Spinal cord (tissue), 10 donors: ENCODE measurements around the gene ETNK1. TPM values are rescaled to one million over a fixed set of nuclear protein-coding genes. Genes with fewer than 3 reads are reported as not detected.
"Not testable (repeated sequence)": the region's sequence is repeated elsewhere in the genome, so short reads cannot be mapped to it uniquely, and the experiment has no call there.

Source experiments
- DNase-seq, 6 donors: peaks; one replicate each; pipeline versions ENCODE4 v3.0.0 to v3.0.0-alpha.2; 2013 to 2015; ENCODE audit warnings: low spot score in 6 of 6, low read depth in 4 of 6
- H3K27ac ChIP-seq: one replicate; pipeline ENCODE4 v1.5.1; 2013; ENCODE audit warnings: low read depth, low read length, control low read depth
- H3K27me3 ChIP-seq: one replicate; pipeline ENCODE4 v1.6.1; 2013; ENCODE audit warnings: low read length; ENCODE audit not compliant: control insufficient read depth, insufficient read depth
- H3K36me3 ChIP-seq: one replicate; pipeline ENCODE4 v1.6.1; 2013; ENCODE audit warnings: low read length; ENCODE audit not compliant: control insufficient read depth, insufficient read depth
- H3K4me1 ChIP-seq: one replicate; pipeline ENCODE4 v1.6.1; 2013; ENCODE audit warnings: low read length; ENCODE audit not compliant: control insufficient read depth, insufficient read depth
- H3K4me3 ChIP-seq: one replicate; pipeline ENCODE4 v1.5.1; 2013; ENCODE audit warnings: low read depth, low read length, control low read depth
- H3K9me3 ChIP-seq: one replicate; pipeline ENCODE4 v1.6.1; 2013; ENCODE audit warnings: low read length; ENCODE audit not compliant: control insufficient read depth, insufficient read depth
- WGBS: methylation state at CpG from one replicate; pipeline ENCODE4 v1.1.5; 2013; ENCODE audit warnings: missing lambda C conversion rate; ENCODE audit not compliant: insufficient coverage; 5-methylcytosine and 5-hydroxymethylcytosine counted together
- long read RNA-seq, 4 donors: transcript quantifications; one replicate each; lab custom pipeline, GENCODE V29; 2026
- polyA plus RNA-seq, 2 donors: library from polyadenylated mRNA; unstranded; fragments of 120-200 nt; gene quantifications; one replicate each; pipeline ENCODE4 v1.2.1, GENCODE V29; 2013; ENCODE audit not compliant: insufficient read length in 2 of 2
- total RNA-seq, 2 donors: library from RNA; depleted of rRNA in 1 of 2; stranded (reverse); fragments of 120-200 nt in 1 of 2; fragments of >200 nt in 1 of 2; gene quantifications; one replicate each; pipeline versions ENCODE4 v1.2.3 to v1.2.4, GENCODE V29; 2013 to 2014
- donor health status: healthy.

ETNK1 gene, protein sequence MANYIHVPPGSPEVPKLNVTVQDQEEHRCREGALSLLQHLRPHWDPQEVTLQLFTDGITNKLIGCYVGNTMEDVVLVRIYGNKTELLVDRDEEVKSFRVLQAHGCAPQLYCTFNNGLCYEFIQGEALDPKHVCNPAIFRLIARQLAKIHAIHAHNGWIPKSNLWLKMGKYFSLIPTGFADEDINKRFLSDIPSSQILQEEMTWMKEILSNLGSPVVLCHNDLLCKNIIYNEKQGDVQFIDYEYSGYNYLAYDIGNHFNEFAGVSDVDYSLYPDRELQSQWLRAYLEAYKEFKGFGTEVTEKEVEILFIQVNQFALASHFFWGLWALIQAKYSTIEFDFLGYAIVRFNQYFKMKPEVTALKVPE
- total RNA-seq (100 to 1,000 TPM in 1 of 2 donors, 10 to 100 TPM in 1; 59.6 to 170 TPM), polyA plus RNA-seq (10 to 100 TPM; 41.4 to 59.4 TPM)
- long read RNA-seq, donor 1, full-length matches to known transcripts, result 18 of 35 reads
- long read RNA-seq, donor 1, partial matches to known transcripts, result 17 of 35 reads
- long read RNA-seq, donor 1, other reads (novel, unspliced or antisense), result 0 of 35 reads
- long read RNA-seq, donor 2, full-length matches to known transcripts, result 6 of 6 reads
- long read RNA-seq, donor 2, partial matches to known transcripts, result 0 of 6 reads
- long read RNA-seq, donor 2, other reads (novel, unspliced or antisense), result 0 of 6 reads
- long read RNA-seq, donor 3, full-length matches to known transcripts, result 15 of 15 reads
- long read RNA-seq, donor 3, partial matches to known transcripts, result 0 of 15 reads
- long read RNA-seq, donor 3, other reads (novel, unspliced or antisense), result 0 of 15 reads
- long read RNA-seq, donor 4, full-length matches to known transcripts, result 6 of 6 reads
- long read RNA-seq, donor 4, partial matches to known transcripts, result 0 of 6 reads
- long read RNA-seq, donor 4, other reads (novel, unspliced or antisense), result 0 of 6 reads

GRCh38 chr12:22624870-22625761 lies at the start of gene ETNK1:
ETNK1 (plus strand) TSS chr12:22625171; CDS start chr12:22625431, 260 bp downstream.
- DNase-seq, result peak; percentile 79 to 97 (median 88)
- peak within 1 kb of the TSS; percentile 97 for H3K27ac ChIP-seq
- H3K4me1 ChIP-seq, result peaks cover 9% of the 10 kb centered on the region
- peak within 1 kb of the TSS; percentile 99 for H3K4me3 ChIP-seq
- WGBS, result 0% methylated on average over 71 of the region's 71 CpGs
- H3K27me3 ChIP-seq, result no peaks in the 10 kb centered on the region
- H3K36me3 ChIP-seq, result no peaks in the 10 kb centered on the region
- no peaks in the 10 kb centered on the region for H3K9me3 ChIP-seq

DNA sequence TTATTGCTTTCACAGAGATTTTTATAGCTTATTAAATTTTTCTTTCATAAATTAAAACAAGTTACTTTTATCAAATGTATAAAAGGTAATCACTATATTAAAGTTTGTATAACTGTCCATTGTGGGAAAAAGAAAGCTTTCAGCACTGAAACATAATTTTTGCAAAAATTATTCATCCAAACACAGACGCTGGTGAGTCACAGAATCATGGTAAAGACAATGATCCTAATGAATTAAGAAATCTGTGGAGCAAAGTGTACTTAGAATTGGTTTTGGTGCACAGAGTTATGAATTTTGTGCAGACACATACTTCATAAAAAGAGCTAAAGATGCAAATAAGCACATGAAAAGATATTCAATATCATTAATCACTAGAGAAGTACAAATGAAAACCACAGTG lies 48.9 kb upstream of the ETNK1 start:
- Histone ChIP-seq H3K4me1 (no peaks in the 10 kb centered on the region), H3K36me3 (no peaks in the 10 kb centered on the region), H3K27me3 (no peaks in the 10 kb centered on the region), H3K27ac (no peak overlapping the region), H3K9me3 (no peaks in the 10 kb centered on the region), H3K4me3 (no peak overlapping the region)
- no peak for DNase-seq
- no CpG with 5 or more reads among the region's 1 CpG for WGBS

- Histone ChIP-seq H3K4me3 (no peak overlapping the region), H3K27me3 (no peaks in the 10 kb centered on the region), H3K9me3 (no peaks in the 10 kb centered on the region), H3K36me3 (no peaks in the 10 kb centered on the region), H3K27ac (no peak overlapping the region), H3K4me1 (no peaks in the 10 kb centered on the region)
- no peak for DNase-seq
- no CpG with 5 or more reads among the region's 2 CpGs for WGBS
Observed at GRCh38 chr12:22576473-22576872, 48.5 kb upstream of the ETNK1 start.

- Histone ChIP-seq H3K27ac (no peak overlapping the region), H3K9me3 (no peaks in the 10 kb centered on the region), H3K27me3 (no peaks in the 10 kb centered on the region), H3K4me1 (no peaks in the 10 kb centered on the region), H3K4me3 (no peak overlapping the region), H3K36me3 (no peaks in the 10 kb centered on the region)
- no peak for DNase-seq
- WGBS, result no CpG with 5 or more reads among the region's 1 CpG
Observed at GRCh38 chr12:22577667-22578066, 47.3 kb upstream of the ETNK1 start.

GRCh38 chr12:22578328-22578727 lies 46.6 kb upstream of the ETNK1 start:
- H3K4me3 ChIP-seq, result no peak overlapping the region
- DNase-seq, result no peak
- no CpG with 5 or more reads among the region's 3 CpGs for WGBS
- no peak overlapping the region for H3K27ac ChIP-seq
- no peaks in the 10 kb centered on the region for H3K36me3 ChIP-seq
- H3K9me3 ChIP-seq, result no peaks in the 10 kb centered on the region
- no peaks in the 10 kb centered on the region for H3K27me3 ChIP-seq
- H3K4me1 ChIP-seq, result no peaks in the 10 kb centered on the region

DNA sequence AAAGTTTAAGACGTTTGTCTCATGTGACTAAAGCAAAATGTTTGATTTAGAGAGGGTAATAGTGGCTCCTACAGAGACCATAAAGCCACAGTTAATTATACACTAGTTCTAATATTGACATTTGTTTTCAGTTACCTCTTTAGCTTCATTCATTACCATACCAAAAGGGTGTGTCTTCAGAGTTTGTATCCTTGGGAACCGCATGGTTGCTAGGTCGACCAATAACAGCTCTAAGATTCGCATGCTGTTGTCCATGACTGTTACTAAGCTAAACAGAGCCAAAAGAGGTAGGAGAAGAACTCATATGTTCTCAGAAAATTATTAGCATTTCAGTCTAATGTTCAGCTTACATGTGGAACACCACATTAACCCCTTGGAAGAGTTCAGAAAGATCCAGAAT lies 36.2 kb upstream of the ETNK1 start:
- Histone ChIP-seq H3K27me3 (no peaks in the 10 kb centered on the region), H3K9me3 (no peaks in the 10 kb centered on the region), H3K27ac (no peak overlapping the region), H3K36me3 (no peaks in the 10 kb centered on the region), H3K4me3 (no peak overlapping the region), H3K4me1 (no peaks in the 10 kb centered on the region)
- DNase-seq, result no peak
- no CpG with 5 or more reads among the region's 4 CpGs for WGBS

DNA sequence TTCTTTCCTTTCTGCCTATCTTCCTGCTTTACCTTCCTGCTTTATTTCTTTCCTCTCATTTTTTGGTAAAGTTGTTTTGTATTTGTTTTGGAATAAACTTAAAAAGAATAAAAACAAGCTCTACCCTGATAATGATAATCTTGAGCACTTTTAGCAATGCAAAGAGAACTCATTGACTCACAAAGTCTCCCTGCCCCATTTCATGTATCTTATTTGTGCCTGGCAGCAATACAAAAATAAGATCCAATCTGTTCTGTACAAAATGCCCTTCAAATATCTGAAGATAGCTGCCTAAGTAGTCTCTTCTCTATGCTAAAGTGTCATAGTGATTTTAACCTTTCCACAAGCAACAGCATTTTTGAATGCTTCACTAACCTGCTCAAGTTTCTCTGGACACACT lies 31.1 kb upstream of the ETNK1 start:
- Histone ChIP-seq H3K27ac (no peak overlapping the region), H3K4me1 (no peaks in the 10 kb centered on the region), H3K27me3 (no peaks in the 10 kb centered on the region), H3K36me3 (no peaks in the 10 kb centered on the region), H3K4me3 (no peak overlapping the region), H3K9me3 (no peaks in the 10 kb centered on the region)
- DNase-seq, result peak in 1 of 6 donors; percentile 12

GRCh38 chr12:22597539-22597938 lies 27.4 kb upstream of the ETNK1 start:
- not testable (repeated sequence) for H3K27ac ChIP-seq, H3K27me3 ChIP-seq, H3K36me3 ChIP-seq, H3K4me3 ChIP-seq, H3K4me1 ChIP-seq, DNase-seq, H3K9me3 ChIP-seq
- WGBS, result 94% methylated on average over 2 of the region's 6 CpGs

DNA sequence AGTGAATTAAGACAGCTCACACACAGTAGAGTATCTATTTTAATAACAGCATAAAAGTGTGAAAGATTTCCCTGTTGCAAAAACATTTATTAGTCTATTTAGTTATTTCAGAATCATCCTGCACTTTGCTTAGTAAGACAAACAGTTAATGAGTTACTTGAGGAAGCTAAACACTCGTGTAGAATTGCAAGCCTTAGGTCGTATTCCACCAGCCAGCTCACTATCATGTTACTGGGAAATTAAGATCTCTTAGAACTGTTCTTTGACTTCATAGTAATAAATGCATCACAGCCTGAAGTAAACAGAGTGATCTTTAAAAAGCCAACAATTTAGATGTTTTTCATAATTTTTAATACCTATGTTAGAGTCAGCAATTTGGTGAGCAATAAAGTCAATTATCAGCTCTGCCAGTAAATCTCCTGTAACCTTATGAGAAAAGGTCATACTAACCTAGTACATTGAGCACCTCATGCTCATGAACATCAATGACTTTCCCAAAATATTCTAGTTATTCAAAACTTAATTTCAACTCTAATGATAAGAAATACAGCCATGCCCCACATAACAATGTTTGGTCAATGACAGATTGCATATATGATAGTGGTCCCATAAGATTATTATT lies 26.7 kb upstream of the ETNK1 start:
- Histone ChIP-seq H3K4me1 (no peaks in the 10 kb centered on the region), H3K36me3 (no peaks in the 10 kb centered on the region), H3K4me3 (no peak overlapping the region), H3K27ac (no peak overlapping the region), H3K9me3 (peaks cover 2% of the 10 kb centered on the region), H3K27me3 (no peaks in the 10 kb centered on the region)
- DNase-seq, result no peak
- no CpG with 5 or more reads among the region's 2 CpGs for WGBS
